ENCODE results near the gene GPR62. TPM values are rescaled to one million over a fixed set of nuclear protein-coding genes. Genes with fewer than 3 reads are reported as not detected.
"Not testable (repeated sequence)": the region's sequence is repeated elsewhere in the genome, so short reads cannot be mapped to it uniquely, and the experiment has no call there.

Gene GPR62
- total RNA-seq, 1 experiment from 2014 or later: 0.02 TPM

DNA sequence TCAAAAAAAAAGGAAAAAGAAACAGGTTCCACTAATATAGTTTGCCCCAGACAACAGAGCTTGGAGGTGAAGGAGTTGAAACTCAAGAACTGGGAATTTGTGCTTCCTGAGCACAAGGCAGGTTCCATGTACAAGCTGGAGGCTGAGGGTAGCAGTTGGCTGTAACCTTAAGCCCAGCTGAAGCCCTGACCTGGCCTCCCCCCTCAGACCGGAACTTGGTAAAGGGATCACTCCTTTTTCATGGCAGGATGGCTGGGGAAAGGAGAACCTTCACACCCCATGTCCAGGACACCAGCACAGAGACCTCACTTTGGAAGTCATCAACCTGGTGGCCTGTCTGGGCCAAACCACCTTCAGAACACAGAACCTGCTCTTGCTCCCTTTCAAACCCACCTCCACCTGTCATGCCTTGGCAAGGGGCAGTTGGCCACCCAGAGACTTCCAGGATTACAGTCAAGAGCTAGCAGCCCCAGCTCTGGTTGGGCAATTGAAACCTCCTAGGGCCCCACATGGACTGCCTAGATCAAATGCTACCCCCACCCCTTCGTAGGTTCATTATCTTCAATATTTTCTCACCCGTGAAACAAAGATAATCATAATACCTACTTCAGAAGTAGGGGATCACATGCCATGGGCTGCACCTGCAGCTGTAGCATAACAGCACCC is 37.0 kb downstream of the GPR62 start:
- DNase-seq (ENCODE audit: low read depth): no peak

DNA sequence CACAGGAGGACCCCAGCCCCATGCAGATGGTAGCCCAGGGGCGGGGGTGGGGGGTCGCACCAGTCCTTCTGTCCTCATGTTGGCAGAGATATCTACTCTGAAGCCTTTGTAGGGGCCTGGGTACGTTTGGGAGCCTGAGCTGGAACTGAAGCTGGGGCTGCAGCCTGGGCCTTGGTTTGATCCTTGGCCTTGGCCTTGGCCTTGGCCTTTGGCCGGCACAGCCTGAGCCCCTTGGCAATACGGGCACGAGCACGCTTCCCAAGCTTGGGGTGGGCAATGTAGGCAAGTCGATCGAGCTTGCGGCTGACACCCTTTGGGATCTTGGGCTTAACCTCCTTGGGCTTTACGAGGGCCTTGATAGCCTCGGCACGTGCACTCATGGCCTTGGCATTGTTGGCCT is 38.5 kb downstream of the GPR62 start:
- not testable (repeated sequence) for DNase-seq (ENCODE audit: low read depth)

DNA sequence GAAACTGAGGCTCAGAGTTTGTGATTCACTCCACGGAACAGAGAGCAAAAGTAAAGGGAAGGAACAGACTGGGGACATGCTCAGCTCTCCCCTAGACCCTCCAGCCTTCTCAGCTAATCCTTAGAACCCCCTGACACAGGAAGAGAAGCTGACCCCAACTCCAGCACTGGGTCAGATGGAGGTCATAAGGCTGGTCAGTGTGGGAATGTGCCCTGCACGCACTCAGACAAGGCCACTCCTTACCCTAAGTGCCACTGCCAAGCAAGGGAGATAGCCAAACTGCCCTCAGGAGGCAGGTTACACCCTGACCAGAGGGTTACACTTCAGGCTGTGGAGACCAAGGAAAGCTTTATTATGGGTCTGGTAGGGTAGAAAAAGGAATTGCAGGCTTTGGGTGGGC is 39.3 kb downstream of the GPR62 start:
- DNase-seq (ENCODE audit: low read depth): no peak

DNA sequence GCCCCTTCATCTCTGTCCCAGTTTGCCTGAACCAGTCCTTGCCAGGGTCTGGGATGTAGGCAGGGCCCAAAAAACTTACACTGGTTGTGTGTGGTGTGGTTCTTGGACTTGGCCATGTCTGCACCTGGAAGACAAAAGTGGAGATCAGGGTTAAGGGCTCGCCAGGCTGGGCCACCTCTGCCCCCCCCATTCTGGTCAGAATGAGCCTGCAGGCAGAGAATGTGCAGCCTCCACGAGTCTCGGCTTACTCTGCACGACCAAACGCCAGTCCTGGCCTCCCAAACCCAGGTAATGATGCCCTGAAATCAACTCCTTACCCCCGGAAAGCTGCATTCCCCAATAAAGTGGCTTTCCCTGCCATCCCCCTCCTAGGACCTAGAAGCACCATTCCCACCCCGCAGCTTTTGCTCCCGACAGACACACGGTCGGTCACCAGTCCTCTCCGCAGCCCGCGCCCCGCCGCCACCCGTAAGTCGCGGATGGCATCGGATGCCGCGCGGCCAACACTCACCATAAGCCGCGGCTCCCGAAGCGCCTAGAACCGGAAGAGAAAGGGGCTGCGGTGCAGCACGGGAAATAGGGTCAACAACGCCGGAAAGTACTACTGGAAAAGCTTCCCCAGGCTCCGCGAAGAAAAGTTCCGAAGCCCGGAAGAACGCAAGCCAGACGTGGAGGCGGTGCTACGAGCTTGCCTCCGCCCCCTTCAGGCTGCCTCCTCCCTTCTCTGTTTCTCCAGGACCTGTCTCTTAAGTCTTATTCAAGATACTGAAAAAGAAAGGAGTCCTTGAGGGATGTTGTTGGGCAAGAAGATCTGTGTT is 40.4 kb downstream of the GPR62 start, which contains the start of gene RPL29:
TSS of gene RPL29 (minus strand) at position 550 of the 818 bp plus-strand sequence. CDS start at position 116, 434 bp downstream.
- peak; percentile 88 for DNase-seq (ENCODE audit: low read depth)

DNA sequence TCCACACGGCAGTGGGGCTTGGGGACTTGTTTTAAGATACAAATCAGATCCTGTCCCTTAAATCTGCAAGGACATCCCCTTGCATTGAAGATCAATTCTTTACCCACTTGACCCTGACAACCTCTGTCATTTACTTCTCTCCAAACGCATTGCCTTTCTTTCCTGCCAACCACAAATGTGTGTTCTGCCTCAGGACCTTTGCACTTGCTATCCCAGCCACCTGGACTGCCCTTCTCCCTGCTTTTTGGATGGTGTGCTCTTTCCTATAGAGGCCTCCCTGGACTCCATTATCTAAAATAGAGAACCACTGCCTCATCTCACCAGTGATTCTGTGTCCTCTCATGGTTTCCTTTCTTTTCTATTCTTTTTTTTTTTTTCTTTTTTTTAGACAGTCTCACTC is 42.0 kb downstream of the GPR62 start:
- no peak for DNase-seq (ENCODE audit: low read depth)

DNA sequence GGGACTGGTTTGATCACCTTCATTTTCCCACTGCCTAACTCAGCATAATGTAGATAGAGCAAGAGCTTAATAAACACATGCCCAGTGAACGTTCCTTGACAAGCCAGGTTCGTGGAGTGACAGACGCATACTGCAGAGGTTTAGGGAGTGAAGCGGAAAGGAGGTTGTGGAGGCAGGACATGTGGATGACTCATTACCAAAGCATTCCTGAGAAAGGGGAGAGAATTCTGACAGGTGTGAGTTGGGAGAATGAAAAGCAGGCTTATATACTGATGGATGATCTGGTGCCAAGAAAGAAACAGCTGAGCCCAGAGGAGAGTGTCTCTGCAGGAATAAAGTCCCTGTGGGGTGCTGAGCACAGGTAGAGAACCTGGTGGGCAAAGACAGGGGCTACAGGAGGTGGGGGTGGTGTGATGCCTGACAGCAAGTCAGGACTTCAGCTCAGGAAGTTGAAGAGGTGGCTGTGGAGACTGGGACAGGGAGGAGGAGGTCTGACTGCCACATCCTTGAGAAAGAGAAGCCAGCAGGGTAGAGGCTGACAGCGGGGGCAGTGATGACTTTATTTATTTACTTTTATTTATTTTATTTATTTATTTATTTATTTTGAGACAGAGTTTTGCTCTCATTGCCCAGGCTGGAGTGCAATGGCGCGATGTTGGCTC is 42.9 kb downstream of the GPR62 start:
- peak; percentile 71 for DNase-seq (ENCODE audit: low read depth)

DNA sequence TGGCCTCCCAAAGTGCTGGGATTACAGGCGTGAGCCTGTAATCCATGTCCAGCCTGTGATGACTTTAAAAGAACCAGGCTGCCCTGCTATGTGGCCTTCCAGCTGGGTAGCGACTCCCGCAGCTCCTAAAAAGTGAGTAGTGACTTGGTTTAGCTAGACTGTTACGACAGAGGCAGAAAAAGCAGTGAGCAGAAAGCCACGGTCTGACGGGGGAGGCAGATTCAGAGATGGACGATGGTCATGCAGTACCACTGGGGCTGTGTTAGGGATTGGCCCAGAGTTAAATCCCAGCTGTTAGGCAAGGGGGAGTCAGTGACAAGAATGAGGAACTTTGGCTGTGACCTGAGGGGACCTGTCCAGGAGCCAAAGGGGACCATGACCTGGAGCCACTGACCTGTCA is 43.6 kb downstream of the GPR62 start:
- DNase-seq (ENCODE audit: low read depth): no peak

DNA sequence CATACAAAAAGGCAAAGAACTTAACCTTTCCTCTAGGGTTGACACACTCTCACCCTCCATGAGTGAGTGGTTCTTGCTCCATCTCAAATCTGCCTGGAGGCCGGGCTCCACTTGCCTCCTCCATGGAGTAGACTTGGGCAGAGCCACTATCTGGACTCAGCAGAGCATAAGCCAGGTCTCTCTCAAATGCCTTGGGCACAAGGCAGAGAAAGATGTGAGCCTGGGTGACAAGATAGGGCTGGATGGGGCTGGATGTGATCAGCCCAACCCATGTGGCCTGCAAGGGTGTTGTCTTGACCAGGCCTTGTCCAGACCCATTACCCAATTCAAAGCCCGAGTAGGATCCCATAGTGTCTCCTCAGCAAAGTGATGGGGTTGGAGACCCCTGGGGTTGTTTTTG is 44.7 kb downstream of the GPR62 start:
- no peak for DNase-seq (ENCODE audit: low read depth)

DNA sequence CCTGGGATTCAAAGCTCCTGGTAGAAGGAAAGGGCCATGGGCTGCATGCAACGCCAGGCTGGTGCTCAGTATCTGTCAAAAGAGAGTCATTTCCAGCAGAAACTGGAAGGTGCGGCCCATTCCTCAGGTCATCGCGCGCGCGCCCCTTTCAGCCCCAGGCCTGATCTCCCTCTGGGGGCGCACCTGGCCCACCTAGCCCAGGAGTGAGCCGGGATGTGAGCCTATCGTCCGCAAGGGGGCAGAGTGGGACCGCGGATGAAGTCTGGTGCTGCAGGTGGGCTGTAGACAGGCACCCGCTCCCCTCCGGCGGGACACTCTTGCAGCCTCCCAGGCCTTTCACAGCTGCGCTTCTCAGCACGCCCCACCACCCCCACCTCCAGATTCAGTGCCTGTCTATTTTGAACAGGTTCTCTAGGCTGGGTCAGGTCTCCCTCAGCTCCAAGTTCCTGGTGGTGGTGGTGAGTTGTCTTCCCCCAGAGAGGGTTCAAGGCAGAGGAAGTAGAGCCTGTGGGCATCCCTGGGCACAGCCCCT is 46.3 kb downstream of the GPR62 start:
- peak; percentile 51 for DNase-seq (ENCODE audit: low read depth)

DNA sequence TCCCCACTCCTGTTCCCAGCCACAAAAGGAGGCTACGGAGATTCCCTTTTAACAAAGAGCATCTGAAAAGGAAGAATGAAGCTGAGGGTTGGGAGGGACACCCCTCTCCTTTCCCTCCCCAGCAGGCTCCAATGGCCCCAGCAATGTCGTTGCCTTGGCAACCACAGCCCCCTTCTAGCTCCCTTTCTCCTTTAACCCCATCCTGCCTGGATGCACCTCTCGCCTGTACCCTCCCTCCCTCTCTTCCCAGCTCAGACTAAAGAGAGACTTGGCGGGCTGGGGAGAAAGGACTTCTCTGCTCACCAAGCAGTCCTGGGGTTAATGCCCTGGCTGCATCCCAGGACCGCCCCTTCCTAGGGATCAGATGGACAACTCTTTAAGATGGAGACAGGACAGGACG is 47.6 kb downstream of the GPR62 start:
- DNase-seq (ENCODE audit: low read depth): no peak

DNA sequence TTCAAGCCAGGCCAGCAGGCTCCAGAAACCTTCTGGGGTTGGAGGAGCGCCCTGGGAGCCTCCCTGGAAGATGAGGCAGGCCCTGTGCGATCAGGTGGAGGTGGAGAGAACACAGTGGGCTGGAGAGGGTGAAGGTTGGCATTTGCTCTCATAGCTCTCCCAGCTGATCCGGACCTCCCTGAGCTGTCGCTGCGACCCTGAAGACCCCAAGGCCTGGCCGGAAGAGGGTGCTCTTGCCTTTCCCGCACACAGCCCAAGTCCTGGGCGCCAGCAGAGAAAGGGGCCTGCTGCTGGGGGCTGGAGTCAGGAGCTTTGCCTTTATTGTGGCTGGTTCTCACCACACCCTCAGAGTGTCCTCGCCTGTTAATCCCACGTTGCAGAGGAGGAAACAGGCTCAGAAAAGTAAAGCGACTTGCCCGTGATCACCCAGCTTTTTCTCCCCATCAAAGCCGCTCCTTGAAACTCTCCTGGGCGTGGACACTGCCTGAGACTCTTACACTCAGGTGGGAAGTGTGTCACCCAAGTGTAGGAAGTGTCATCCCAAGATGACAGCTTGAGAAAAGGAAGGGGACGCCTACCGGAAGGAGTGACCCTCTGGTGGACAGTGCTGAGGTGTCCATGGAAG is 49.1 kb downstream of the GPR62 start:
- DNase-seq (ENCODE audit: low read depth): no peak

DNA sequence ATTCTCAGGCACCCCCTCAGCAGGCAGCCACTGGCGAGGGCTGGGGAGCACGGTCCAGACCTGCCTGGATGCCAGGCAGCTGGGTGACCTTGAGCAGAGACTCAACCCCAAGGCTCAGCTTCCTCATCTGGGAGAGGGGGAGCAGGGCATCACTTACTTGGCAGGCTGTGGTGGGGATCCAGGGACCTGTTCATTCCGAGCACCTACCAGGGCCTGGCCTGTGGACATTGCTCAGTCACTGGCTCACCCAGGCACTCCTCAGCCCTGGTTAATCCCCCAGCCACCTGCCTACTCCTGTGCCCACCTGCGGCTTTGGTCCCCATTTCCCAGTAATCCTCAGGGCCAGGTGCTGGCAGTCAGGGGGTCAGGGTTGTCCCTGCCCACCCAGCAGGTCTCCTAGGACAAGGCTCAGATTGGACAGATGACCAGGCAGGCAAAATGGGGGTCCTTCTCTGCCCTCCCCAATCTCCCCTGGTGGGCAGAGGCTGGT is 49.8 kb downstream of the GPR62 start:
- DNase-seq (ENCODE audit: low read depth): no peak

DNA sequence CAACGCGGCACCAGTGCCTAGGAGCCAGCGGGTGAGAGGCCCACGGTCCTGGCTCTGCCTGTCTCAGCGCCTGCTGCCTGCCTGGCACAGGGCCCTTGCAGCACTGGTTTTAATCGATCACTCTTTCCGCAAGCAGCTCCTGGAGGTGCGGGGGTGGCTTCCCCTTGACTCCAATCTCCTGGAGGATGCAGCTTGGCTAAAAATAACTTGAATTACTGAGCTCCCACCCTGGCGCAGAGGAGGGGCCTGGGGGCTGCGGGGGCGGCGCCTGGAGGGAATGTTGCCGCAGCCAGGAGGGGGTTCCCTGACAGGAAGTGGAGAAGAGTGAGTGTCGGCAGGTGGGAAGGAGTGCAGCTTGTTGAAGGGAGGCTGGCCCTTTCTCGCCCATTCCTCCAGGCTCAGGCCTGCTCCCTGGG is 50.4 kb downstream of the GPR62 start:
- no peak for DNase-seq (ENCODE audit: low read depth)

DNA sequence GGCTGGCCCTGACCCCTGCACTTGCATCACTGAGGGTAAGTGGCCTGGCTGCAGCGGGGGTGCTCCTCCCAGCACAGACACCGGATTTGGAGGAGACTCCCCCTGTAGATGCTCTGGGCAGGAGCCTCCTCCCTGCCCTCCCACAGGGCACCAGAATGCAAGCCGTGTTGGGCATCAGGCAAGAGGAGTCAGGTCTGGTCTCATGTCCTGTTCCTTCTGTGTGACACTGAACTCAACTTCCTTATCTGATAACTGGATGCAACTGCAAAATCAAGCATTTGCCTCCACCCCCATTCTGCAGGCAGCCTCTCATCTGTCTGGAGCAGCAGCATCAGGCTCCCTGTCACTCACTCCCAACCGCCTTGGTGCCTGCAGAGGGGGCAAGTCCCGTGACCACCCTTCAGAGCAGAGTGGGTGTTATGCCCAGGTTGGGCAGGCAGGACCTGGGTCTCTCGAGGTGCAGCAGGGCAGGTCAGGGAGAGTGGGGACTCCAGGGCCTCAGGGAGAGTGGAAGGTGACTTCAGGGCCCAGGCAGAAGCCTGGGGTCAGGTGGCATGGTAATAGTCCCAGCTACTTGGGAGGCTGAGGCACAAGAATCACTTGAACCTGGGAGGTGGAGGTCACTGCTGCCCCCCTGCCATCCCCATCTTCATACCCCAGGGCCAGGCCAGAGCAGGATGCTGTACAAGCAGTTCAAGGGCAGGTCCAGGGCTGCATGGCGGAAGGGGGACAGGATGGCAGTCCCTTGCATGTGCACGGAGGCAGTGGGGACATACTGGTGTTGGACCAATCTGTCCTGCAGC is 51.0 kb downstream of the GPR62 start:
- DNase-seq (ENCODE audit: low read depth): no peak

DNA sequence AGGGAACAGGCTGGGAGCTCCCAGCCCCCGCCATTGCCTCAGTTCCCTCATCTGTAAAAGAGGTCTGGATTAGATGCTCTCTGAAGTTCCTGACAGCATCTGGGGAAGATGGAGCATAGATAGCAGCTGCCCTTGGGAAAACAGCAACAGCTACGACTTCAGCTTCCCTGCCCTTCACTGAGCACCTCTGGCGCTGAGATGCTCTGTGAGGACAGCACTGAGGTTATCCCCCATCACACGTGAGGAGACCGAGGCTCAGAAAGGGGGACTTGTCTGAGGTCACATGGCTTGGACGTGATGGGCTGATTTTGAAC is 51.6 kb downstream of the GPR62 start:
- no peak for DNase-seq (ENCODE audit: low read depth)

Other genes starting within 250 kb of the GPR62 start
- gene GRM2, start 248.3 kb upstream of the GPR62 start, total RNA-seq (2014; rRNA removed; shearing (Covaris generic)): not detected in 2 replicates
- gene IQCF6, start 176.1 kb upstream of the GPR62 start, total RNA-seq (2014; rRNA removed; shearing (Covaris generic)): not detected in 2 replicates
- gene IQCF2, start 93.8 kb upstream of the GPR62 start, total RNA-seq (2014; rRNA removed; shearing (Covaris generic)): not detected in 2 replicates
- gene IQCF5, start 79.8 kb upstream of the GPR62 start, total RNA-seq (2014; rRNA removed; shearing (Covaris generic)): not detected in 2 replicates
- gene IQCF1, start 52.0 kb upstream of the GPR62 start, total RNA-seq (2014; rRNA removed; shearing (Covaris generic)): not detected in 2 replicates
- 22.2 and 26.3 TPM in 2 replicates for gene RRP9, start 13.5 kb upstream of the GPR62 start, total RNA-seq (2014; rRNA removed; shearing (Covaris generic))
- 12.3 and 15.9 TPM in 2 replicates for gene PARP3, start 13.0 kb upstream of the GPR62 start, total RNA-seq (2014; rRNA removed; shearing (Covaris generic))
- gene PCBP4, start 12.1 kb downstream of the GPR62 start, total RNA-seq (2014; rRNA removed; shearing (Covaris generic)): 14.7 and 45.1 TPM in 2 replicates
- gene ABHD14B, start 18.7 kb downstream of the GPR62 start, total RNA-seq (2014; rRNA removed; shearing (Covaris generic)): 10.6 and 14.4 TPM in 2 replicates
- 9.9 and 17.8 TPM in 2 replicates for gene ABHD14A, start 19.7 kb downstream of the GPR62 start, total RNA-seq (2014; rRNA removed; shearing (Covaris generic))
- gene ACY1, start 28.2 kb downstream of the GPR62 start, total RNA-seq (2014; rRNA removed; shearing (Covaris generic)): 26.4 and 29.4 TPM in 2 replicates
- gene RPL29, start 40.5 kb downstream of the GPR62 start, total RNA-seq (2014; rRNA removed; shearing (Covaris generic)): 590 and 1,001 TPM in 2 replicates
- gene DUSP7, start 101.2 kb downstream of the GPR62 start, total RNA-seq (2014; rRNA removed; shearing (Covaris generic)): 9.6 and 14.0 TPM in 2 replicates
- gene POC1A, start 199.0 kb downstream of the GPR62 start, total RNA-seq (2014; rRNA removed; shearing (Covaris generic)): 7.6 and 10.7 TPM in 2 replicates
- 39.0 and 52.8 TPM in 2 replicates for gene ALAS1, start 242.8 kb downstream of the GPR62 start, total RNA-seq (2014; rRNA removed; shearing (Covaris generic))

All from M059J (cell line).